ENCODE results near the gene PIWIL4. TPM values are rescaled to one million over a fixed set of nuclear protein-coding genes. Genes with fewer than 3 reads are reported as not detected.
"Not testable (repeated sequence)": the region's sequence is repeated elsewhere in the genome, so short reads cannot be mapped to it uniquely, and the experiment has no call there.

The PIWIL4 gene
- polyA plus RNA-seq, 3 donors = 3.2 to 4.1 (median 3.7) TPM

GRCh38 chr11:94546162-94546470, 21.1 kb upstream of the PIWIL4 start:
- DNase-seq = no peak

- no peak for DNase-seq
These were observed 20.3 kb upstream of the PIWIL4 start for GRCh38 chr11:94546886-94547285.

- no peak for DNase-seq
These were observed 18.0 kb upstream of the PIWIL4 start for GRCh38 chr11:94549146-94549545.

GRCh38 chr11:94550513-94550912, 16.7 kb upstream of the PIWIL4 start:
- no peak for DNase-seq

GRCh38 chr11:94553938-94554337, 13.2 kb upstream of the PIWIL4 start:
- no peak for DNase-seq

GRCh38 chr11:94555752-94556329, 11.3 kb upstream of the PIWIL4 start:
- not testable (repeated sequence) for DNase-seq

- no peak for DNase-seq
These were observed 9.7 kb upstream of the PIWIL4 start for GRCh38 chr11:94557421-94557820.

- no peak for DNase-seq
These were observed 9.2 kb upstream of the PIWIL4 start for GRCh38 chr11:94557992-94558391.

- DNase-seq = no peak
These were observed 8.7 kb upstream of the PIWIL4 start for GRCh38 chr11:94558468-94558867.

- DNase-seq = no peak
These were observed 8.2 kb upstream of the PIWIL4 start for GRCh38 chr11:94558932-94559331.

GRCh38 chr11:94559361-94559760, 7.8 kb upstream of the PIWIL4 start:
- DNase-seq = no peak

GRCh38 chr11:94560834-94561233, 6.3 kb upstream of the PIWIL4 start:
- DNase-seq = no peak

- DNase-seq = no peak
These were observed 3.9 kb upstream of the PIWIL4 start for GRCh38 chr11:94563176-94563847.

- DNase-seq = no peak
These were observed 3.2 kb upstream of the PIWIL4 start for GRCh38 chr11:94563848-94564467.

GRCh38 chr11:94568200-94568599, 1.0 kb downstream of the PIWIL4 start:
- DNase-seq = no peak

GRCh38 chr11:94568717-94569116, 1.5 kb downstream of the PIWIL4 start:
- DNase-seq = no peak

GRCh38 chr11:94572975-94573374, 5.8 kb downstream of the PIWIL4 start:
- DNase-seq = not testable (repeated sequence)

GRCh38 chr11:94574193-94574961, 7.2 kb downstream of the PIWIL4 start:
- no peak for DNase-seq

- DNase-seq = no peak
These were observed 9.1 kb downstream of the PIWIL4 start for GRCh38 chr11:94576306-94576705.

GRCh38 chr11:94577841-94578240, 10.7 kb downstream of the PIWIL4 start:
- DNase-seq = no peak

- DNase-seq = no peak
These were observed 14.8 kb downstream of the PIWIL4 start for GRCh38 chr11:94581926-94582325.

- DNase-seq = no peak
These were observed 16.2 kb downstream of the PIWIL4 start for GRCh38 chr11:94583213-94583865.
